Measurements from ENCODE around the gene UNC45A.
"Not testable (repeated sequence)": the region's sequence is repeated elsewhere in the genome, so short reads cannot be mapped to it uniquely, and the experiment has no call there.

The UNC45A gene

GRCh38 chr15:90918034-90918788, 16.9 kb upstream of the UNC45A start:
- DNase-seq = no peak

DNA sequence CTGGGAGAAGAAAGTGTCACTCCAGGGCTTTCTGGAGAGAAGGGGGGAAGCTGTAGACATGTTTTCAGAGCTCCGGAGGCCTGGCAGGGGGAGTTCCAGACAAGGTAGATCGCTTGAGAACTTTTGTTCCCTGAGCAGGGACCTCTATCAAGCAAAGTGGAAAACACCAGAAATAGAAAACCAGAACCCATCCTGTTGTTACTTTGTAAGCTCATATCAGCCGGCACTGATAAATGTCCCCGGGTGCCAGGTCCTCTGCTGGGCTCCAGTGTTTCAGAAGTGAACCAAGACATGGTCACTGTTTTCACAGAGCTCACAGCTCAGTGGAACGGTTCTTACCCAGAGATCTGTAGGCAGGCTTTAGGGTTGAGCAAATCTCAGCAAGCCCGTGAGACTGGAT, 16.2 kb upstream of the UNC45A start:
- DNase-seq = no peak

DNA sequence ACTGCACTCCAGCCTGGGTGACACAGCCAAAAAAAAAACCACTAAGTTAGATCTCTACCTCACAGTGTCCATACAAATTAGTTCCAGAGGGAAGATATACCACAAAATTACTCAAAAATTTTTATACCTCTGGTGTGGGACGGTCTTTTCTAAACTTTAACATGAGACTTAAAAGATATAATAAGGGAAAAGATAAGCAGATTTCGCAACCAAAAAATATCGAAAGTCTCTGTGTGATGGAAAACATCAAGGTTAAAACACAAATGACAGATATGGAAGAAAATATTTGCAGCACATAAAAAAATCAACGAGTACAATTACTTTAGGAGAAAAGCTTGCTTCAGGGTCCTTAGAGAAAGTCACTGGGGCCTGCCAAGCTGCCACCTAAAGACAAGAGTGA, 13.2 kb upstream of the UNC45A start:
- DNase-seq = no peak

DNA sequence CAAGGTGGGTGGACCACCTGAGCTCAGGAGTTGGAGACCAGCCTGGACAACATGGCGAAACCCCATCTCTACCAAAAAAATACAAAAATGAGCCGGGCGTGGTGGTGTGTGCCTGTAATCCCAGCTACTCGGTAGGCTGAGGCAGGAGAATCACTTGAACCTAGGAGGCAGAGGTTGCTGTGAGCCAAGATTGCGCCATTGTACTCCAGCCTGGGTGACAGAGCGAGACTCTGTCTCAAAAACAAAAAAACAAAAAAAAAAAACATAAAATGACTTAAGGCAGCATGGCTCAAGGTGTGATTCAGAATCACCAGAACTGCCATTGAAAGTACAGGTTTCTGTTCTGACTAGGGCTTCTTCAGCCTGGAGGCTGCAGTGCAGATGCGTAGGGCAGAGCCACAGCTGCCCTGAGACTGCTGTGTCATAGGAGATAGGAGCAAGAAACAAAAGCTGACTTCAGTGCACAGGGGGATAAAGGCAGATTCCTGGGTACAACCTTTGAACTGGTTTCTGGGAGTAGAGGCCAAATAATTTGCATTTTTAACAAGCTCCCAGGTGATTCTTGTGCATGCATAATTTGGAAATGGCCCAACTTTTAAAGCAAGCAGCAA, 12.3 kb upstream of the UNC45A start:
- DNase-seq = not testable (repeated sequence)

DNA sequence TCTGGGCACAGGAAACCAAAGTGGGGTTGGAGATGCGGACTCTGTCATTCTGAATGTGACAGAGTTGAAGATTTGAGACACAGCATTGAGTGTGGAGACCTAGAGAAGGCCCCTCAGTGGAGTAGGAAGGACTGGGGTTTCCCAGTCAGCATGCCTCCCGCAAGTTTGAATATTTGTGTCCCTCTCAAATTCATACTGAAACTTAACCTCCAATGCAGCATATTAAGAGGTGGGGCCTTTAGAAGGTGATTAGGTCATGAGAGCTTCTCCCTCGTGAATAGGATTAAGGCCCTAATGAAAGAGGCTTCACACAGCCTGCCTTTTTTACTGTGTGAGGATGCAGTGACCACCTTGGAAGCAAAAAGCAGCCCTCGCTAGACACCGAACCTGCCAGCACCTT, 10.7 kb upstream of the UNC45A start:
- DNase-seq = no peak

DNA sequence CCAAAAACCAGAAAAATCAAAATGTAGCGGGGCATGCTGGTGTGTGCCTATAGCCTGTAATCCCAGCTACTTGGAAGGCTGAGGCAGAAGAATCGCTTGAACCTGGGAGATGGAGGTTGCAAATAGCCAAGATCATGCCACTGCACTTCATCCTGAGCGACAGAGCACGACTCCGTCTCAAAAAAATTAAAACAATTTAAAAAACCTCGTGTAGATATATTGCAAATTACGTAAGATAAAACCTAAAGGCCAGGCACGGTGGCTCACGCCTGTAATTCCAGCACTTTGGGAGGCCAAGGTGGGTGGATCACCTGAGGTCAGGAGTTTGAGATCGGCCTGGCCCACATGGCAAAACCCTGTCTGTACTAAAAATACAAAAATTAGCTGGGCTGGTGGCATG, 8.3 kb upstream of the UNC45A start:
- not testable (repeated sequence) for DNase-seq

DNA sequence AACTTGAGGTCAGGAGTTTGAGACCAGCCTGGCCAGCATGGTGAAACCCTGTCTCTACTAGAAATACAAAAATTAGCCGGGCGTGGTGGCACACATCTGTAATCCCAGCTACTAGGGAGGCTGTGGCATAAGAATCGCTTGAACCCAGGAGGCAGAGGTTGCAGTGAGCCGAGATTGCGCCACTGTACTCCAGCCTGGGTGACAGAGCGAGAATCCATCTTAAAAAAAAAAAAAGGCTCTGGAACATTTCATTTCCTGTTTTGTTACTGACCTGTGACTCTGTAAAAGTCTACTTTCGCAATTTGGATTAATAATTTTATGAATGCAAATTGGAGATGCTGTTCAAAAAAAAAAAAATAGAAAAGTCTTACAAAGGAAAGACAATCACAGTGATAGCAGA, 7.0 kb upstream of the UNC45A start:
- not testable (repeated sequence) for DNase-seq

- DNase-seq = no peak
These were observed 5.7 kb upstream of the UNC45A start for GRCh38 chr15:90929246-90930019.

- DNase-seq = peak; percentile 59
These were observed 4.1 kb upstream of the UNC45A start for GRCh38 chr15:90930861-90931574.

DNA sequence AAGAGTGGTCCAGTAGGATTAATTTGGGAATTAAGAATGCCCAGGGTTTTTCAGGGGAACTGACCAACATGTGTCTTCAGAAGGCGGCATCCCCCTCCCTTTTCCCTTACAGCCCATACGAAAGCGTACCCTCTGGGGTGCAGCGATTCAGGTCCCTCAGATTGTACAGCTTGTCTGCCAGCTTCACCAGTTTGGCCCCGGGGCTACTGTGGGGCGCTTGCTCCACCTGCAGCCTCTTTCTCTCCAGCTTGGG, 3.6 kb upstream of the UNC45A start:
- no peak for DNase-seq

GRCh38 chr15:90931828-90932659, 3.0 kb upstream of the UNC45A start, which contains the start of gene HDDC3:
Gene HDDC3 (minus strand): TSS chr15:90932549. CDS start chr15:90932540, 9 bp downstream.
- peak; percentile 94 for DNase-seq

GRCh38 chr15:90932660-90932991, 2.5 kb upstream of the UNC45A start:
- DNase-seq = no peak

- no peak for DNase-seq
These were observed 1.8 kb upstream of the UNC45A start for GRCh38 chr15:90933301-90933700.

DNA sequence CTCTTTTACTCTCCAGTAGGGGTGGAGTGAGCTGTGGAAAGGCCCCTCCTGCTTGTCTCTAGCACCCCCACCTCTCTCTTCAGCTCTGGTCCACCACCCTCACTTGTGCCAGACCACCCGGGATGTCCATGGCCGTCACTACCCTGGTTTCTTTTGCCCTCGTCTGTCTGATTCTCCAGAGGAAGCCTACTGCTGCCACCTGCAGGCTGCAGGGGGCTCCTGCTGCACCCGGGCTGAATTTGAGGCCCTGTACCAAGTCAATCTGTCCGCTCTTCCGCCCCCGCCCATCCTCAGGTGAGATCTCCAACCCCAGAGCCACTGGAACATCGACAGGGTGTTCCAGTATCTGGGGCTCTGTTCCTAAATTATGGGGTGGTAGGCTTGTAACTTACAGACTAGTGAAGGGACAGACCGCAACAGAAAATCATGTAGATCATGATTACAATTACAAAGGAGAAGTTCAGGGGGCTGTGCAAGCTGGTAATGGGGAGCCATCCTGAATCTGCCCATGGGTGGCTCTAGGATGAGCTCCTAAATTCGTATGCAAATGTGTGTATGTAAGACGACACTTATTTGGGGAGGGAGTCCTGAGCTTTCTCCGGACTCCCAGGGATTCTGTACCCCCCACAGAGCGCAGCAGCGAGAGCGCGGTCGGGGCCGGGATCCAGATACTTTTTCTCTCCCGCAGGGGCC, 683 bp upstream of the UNC45A start:
- peak; percentile 91 for DNase-seq

DNA sequence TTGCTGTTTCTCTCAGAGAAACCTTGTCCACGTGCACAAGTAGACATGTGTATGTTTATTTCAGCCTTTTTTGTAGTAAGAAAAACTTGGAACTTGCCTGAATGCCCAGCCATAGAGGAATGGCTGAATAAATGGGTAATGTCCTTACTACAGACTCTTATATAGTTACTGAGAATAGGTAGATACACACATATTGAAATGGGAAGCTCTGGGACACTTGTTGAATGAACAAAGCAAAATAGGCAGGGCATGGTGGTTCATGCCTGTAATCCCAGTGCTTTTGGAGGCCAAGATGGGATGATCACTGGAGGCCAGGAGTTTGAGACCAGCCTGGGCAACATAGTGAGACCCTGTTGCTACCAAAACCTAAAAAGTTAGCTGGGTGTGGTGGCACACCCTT, 1.7 kb downstream of the UNC45A start:
- DNase-seq = no peak

GRCh38 chr15:90938261-90938660, 3.2 kb downstream of the UNC45A start:
- no peak for DNase-seq

DNA sequence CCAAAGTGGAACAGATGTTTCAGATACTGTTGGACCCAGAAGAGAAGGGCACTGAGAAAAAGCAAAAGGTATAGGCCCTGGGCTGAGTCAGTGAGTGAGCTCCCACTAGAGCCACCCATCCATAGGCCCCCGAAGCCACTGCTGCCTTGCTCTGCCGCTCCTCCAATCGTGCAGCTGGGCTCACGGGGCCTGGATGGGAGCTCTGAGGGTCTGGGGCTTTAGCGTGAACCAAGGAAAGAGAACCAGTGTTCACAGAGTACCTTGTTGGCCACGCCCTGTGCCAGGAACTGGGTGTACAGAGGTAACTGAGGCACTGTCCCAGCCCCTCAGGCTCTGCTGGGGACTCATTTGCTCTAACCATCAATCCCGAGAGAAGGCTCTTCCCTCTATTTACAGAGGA, 4.7 kb downstream of the UNC45A start:
- no peak for DNase-seq

- no peak for DNase-seq
These were observed 6.0 kb downstream of the UNC45A start for GRCh38 chr15:90941038-90941437.

DNA sequence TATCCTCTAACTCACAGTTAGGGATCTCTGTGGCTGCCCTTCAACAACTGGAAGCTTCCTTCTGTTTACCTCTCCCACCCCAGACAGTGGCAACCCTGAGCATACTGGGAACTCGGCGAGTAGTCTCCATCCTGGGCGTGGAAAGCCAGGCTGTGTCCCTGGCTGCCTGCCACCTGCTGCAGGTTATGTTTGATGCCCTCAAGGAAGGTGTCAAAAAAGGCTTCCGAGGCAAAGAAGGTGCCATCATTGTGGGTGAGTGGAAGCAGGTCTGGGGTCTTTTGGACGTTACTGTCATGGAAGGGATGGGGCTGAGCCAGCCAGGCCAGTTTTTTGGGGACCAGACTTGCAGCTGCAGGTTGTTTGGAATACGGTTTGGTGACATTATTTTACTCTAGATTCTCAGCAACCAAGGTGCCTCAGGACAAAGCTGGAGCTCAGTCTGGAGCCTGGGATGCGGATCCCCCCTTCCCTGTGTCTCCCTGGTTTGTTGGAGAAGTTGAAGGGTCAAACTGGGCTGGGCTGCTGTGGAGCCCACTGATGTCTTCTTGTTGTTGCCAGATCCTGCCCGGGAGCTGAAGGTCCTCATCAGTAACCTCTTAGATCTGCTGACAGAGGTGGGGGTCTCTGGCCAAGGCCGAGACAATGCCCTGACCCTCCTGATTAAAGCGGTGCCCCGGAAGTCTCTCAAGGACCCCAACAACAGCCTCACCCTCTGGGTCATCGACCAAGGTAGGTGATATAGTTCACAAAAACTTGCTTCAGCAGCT, 7.5 kb downstream of the UNC45A start:
- DNase-seq = no peak

- no peak for DNase-seq
These were observed 10.0 kb downstream of the UNC45A start for GRCh38 chr15:90945091-90945490.

GRCh38 chr15:90946538-90946937, 11.5 kb downstream of the UNC45A start:
- DNase-seq = no peak
